ENCODE results near the gene RTN4RL2. TPM values are rescaled to one million over a fixed set of nuclear protein-coding genes. Genes with fewer than 3 reads are reported as not detected.

Gene RTN4RL2
- total and polyA plus RNA-seq, 4 experiments from 2014 or later: 0.17 to 0.40 TPM; not detected in 2

DNA sequence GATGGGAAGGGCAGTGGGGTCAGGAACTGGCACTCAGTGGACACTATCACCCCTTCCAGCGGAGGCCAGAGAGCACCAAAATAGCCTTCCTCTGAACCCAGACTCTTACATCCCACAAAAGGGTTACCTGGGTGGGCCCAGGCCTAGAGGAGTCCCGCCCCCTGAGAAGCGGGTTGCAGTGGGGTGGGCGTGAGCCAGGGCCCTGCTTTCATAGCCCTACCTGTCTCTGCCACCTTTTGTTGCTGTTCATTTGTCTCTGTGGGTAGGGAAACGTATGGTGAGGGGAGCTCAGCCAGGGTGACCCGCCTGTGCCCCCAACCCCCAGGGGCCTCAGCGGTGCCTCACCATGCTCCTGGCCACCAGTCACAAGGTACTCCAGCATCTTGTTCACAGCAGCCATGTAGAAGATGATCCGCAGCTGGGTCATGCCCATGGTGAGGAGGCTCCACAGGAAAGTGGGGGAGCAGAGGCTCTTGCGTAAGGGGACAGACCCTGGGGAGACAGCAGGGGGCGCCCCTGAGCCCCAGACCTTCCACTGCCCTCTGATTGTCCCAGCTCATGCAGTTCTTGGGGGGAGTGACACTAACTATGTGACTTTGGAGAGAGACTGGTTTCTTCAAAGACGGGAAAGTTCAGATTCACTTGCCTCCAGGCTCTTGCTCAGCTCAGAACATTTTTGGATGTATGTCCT, 31.2 kb downstream of the RTN4RL2 start:
- Histone ChIP-seq H3K4me1 (ENCODE audit: insufficient read depth, low read length) (no peaks in the 10 kb centered on the region), H3K27ac (ENCODE audit: low read depth, low read length) (no peak overlapping the region), H3K27me3 (ENCODE audit: insufficient read depth, low read length) (no peaks in the 10 kb centered on the region), H3K4me3 (ENCODE audit: low read length in 2 of 2) (no peak overlapping the region), H3K9me3 (ENCODE audit: control insufficient read depth in 1 of 2, low read length in 2 of 2) (no peaks in the 10 kb centered on the region), H3K36me3 (ENCODE audit: insufficient read depth, low read length) (peaks cover 3% of the 10 kb centered on the region)
- no peaks in the 10 kb centered on the region for H3K9me3 Mint-ChIP-seq
- H3K36me3 Mint-ChIP-seq: peaks cover 41 to 42% of the 10 kb centered on the region in 2 donors
- no peak overlapping the region for H3K4me3 Mint-ChIP-seq
- peak in 4 of 5 donors; percentile 30 to 43 (median 36) for DNase-seq
- no peaks in the 10 kb centered on the region for H3K27me3 Mint-ChIP-seq
- CTCF ChIA-PET (ENCODE audit: partially characterized antibody): interaction anchor here (0.6 to 27.6 kb wide), 14 partner anchors 9 to 309 kb away, joined by 3 to 848 read pairs (median 30); partner anchors contain the start of genes SLC43A1, SLC43A3, SMTNL1 and TIMM10
- intact Hi-C loops (cut with micrococcal nuclease): loop anchor here (5.0 kb wide), 1 partner anchor 34 kb away; no protein-coding TSS in a partner anchor
- H3K27ac Mint-ChIP-seq: no peak overlapping the region
- H3K4me1 Mint-ChIP-seq: no peaks in the 10 kb centered on the region
- POLR2A ChIA-PET (ENCODE audit: partially characterized antibody): interaction anchor here (0.6 kb wide), 2 partner anchors 23 to 129 kb away, joined by 3 read pairs; no protein-coding TSS in a partner anchor

DNA sequence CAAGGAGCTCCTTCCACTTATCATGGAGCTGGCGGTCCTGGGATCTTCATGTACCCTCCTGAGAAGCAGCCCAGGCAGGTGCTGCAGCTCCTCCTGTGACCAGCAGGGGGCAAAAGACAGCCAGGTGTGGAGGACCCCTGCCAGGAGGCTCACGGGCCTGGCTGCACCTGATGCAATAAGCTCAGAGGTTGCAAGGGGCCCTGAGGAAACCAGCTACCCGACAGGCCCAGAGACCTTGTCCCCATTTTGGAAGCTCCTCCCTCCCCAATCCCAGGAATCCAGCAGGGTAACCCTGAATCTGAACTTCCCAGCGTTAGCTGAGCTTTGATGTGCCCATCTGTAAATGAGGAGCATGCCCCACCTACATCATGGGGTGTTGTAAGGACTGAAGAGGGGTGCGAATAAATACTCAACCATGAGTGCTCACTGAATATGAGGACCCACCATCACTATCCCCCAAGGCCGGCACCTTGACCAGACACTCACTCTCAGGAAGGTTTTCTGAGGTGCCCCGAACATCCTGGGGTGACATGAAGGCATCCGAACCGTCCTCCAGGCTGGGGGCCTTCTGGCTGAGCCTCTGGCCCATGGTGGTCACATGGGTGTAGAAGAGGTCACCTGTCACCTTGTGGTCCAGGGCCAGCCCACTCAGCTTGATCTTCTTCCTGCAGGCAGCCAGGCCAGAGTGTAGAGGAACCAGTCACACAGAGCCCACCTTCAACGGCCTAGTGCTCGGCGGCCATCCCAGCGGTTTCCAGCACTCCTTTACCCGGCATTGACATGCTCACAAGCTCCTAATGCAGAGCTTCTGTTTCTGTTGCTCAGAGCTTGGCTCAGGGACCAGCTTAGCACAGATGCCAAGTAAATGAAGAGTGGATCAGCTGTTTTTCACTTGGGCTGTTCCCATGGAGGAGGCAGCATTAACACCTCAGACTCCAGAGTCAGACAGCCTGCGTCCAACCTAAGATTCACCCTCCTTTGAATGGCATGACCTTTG, 33.5 kb downstream of the RTN4RL2 start:
- H3K27me3 ChIP-seq (ENCODE audit: insufficient read depth, low read length): no peaks in the 10 kb centered on the region
- peak; percentile 64 to 74 (median 67) for DNase-seq
- no peak overlapping the region for H3K4me3 ChIP-seq (ENCODE audit: low read length in 2 of 2)
- no peak overlapping the region for H3K27ac ChIP-seq (ENCODE audit: low read depth, low read length)
- Mint-ChIP-seq H3K27me3 (no peaks in the 10 kb centered on the region), H3K4me3 (no peak overlapping the region), H3K9me3 (no peaks in the 10 kb centered on the region), H3K4me1 (no peaks in the 10 kb centered on the region), H3K27ac (no peak overlapping the region), H3K36me3 (peaks cover 30% of the 10 kb centered on the region in 2 donors)
- intact Hi-C loops (cut with micrococcal nuclease): loop anchor here (1.0 to 5.0 kb wide), 4 partner anchors 33 to 306 kb away; no protein-coding TSS in a partner anchor
- H3K9me3 ChIP-seq (ENCODE audit: control insufficient read depth in 1 of 2, low read length in 2 of 2): no peaks in the 10 kb centered on the region
- peaks cover 7% of the 10 kb centered on the region for H3K36me3 ChIP-seq (ENCODE audit: insufficient read depth, low read length)
- CTCF ChIA-PET (ENCODE audit: partially characterized antibody): interaction anchor here (0.6 to 27.6 kb wide), 73 partner anchors 8 to 1196 kb away, joined by 3 to 848 read pairs (median 4); partner anchors contain the start of genes MED19, P2RX3, RTN4RL2 and SELENOH
- POLR2A ChIA-PET (ENCODE audit: partially characterized antibody): interaction anchor here (0.8 to 3.3 kb wide), 10 partner anchors 10 to 218 kb away, joined by 3 to 30 read pairs (median 4); partner anchors contain the start of genes MED19, SLC43A1, TIMM10 and TMX2
- no peaks in the 10 kb centered on the region for H3K4me1 ChIP-seq (ENCODE audit: insufficient read depth, low read length)

DNA sequence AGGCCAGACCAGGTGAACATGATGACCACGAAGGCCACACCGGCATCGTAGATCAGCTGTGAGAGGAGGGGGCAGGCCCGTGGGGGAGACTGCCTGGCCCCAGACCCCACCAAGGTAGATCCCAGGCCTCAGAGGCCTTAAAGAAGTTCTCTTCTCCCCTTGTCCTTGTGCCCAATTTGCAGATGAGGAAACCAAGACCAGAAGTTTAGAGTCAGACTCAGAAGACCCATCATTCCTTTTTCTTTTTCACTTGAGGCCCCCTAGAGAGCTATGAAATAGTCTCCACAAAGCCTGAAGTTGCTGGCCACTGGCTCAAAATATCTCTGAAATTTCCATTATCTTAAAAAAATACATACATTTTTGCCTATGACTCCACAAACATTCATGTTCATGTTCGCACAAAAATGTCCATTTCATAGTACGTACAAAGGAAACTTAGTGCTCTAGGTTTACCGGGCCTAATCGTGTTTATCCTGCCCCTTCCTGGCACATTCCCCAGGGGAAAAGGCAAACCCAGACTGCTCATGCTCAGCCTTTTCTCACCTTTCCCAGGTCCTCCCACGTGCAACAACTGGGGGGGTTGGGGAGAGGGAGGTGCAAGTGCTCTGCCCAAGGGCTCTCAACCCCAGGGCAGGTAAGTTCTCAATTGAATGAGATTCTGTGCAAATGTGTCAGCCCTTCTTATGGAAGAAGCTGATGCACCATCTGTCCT, 35.9 kb downstream of the RTN4RL2 start:
- H3K4me3 Mint-ChIP-seq: no peak overlapping the region
- ChIA-PET CTCF (ENCODE audit: partially characterized antibody) (interaction anchor here (0.6 to 27.6 kb wide), 5 partner anchors 12 to 147 kb away, joined by 3 to 848 read pairs (median 5); partner anchors contain the start of genes SLC43A1, SMTNL1 and TIMM10), POLR2A (ENCODE audit: partially characterized antibody) (no interaction called here)
- H3K4me3 ChIP-seq (ENCODE audit: low read length in 2 of 2): no peak overlapping the region
- no peaks in the 10 kb centered on the region for H3K9me3 ChIP-seq (ENCODE audit: control insufficient read depth in 1 of 2, low read length in 2 of 2)
- intact Hi-C loops (cut with micrococcal nuclease): no loop called here
- H3K4me1 Mint-ChIP-seq: peaks cover 0 to 3% (median 0%) of the 10 kb centered on the region in 4 donors
- peaks cover 4% of the 10 kb centered on the region for H3K36me3 ChIP-seq (ENCODE audit: insufficient read depth, low read length)
- no peaks in the 10 kb centered on the region for H3K27me3 ChIP-seq (ENCODE audit: insufficient read depth, low read length)
- DNase-seq: no peak
- no peaks in the 10 kb centered on the region for H3K4me1 ChIP-seq (ENCODE audit: insufficient read depth, low read length)
- no peak overlapping the region for H3K27ac Mint-ChIP-seq
- H3K27me3 Mint-ChIP-seq: no peaks in the 10 kb centered on the region
- H3K36me3 Mint-ChIP-seq: peaks cover 19 to 23% of the 10 kb centered on the region in 2 donors
- H3K9me3 Mint-ChIP-seq: no peaks in the 10 kb centered on the region
- no peak overlapping the region for H3K27ac ChIP-seq (ENCODE audit: low read depth, low read length)

DNA sequence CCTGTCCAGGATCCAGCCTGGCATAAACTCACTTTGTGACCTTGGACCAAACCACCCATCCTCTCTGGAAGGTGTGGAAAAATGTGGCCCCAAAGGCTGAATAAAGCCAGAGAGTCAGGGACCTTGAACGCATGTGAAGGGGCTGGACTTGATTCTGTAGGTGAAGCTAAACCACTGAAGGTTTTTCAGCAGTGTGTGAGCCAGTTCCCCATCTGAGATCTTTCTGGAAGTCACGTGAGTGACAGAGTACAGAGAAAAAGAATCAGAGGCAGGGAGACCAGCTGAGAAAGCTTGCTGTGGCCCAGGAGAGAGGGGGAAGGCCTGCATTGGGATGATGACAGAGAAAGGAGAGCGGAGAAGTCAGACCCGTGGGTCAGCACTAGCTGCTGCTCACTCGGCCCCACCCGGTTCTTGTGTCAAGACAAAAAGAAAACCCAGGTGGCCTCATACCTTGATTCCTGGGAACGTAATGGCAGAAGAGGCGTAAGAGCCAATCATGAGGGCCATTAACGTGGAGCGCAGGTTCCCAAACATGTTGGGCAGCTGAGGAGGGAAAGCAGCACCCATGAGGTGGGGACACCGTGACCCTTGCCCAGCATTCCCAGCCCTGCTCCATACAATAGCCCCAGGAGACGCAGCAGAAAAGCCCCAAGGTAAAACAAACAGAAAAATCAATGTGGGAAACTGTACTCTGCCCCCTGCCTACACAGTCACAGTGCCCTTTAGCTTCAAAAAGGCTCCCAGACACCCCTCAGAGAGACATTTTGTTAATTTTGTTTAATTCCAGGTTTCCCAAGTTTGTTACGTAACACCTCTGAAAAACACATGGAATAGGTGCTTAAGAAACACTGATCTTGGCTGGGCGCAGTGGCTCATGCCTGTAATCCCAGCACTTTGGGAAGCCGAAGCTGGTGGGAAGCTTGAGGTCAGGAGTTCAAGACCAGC, 37.2 kb downstream of the RTN4RL2 start:
- Mint-ChIP-seq H3K27ac (peak overlapping the region in 1 of 7 donors; percentile 68), H3K4me3 (peak overlapping the region in 1 of 8 donors; percentile 13), H3K36me3 (peaks cover 19 to 21% of the 10 kb centered on the region in 2 donors), H3K27me3 (no peaks in the 10 kb centered on the region), H3K4me1 (peaks cover 0 to 3% (median 0%) of the 10 kb centered on the region in 4 donors), H3K9me3 (no peaks in the 10 kb centered on the region)
- H3K36me3 ChIP-seq (ENCODE audit: insufficient read depth, low read length): peaks cover 4% of the 10 kb centered on the region
- CTCF ChIA-PET (ENCODE audit: partially characterized antibody): interaction anchor here (1.2 to 27.6 kb wide), 3 partner anchors 14 to 38 kb away, joined by 3 to 848 read pairs (median 3); partner anchors contain the start of genes RTN4RL2, SLC43A1, SMTNL1 and TIMM10
- no peak overlapping the region for H3K27ac ChIP-seq (ENCODE audit: low read depth, low read length)
- DNase-seq: no peak
- intact Hi-C loops (cut with micrococcal nuclease): no loop called here
- no peak overlapping the region for H3K4me3 ChIP-seq (ENCODE audit: low read length in 2 of 2)
- H3K9me3 ChIP-seq (ENCODE audit: control insufficient read depth in 1 of 2, low read length in 2 of 2): no peaks in the 10 kb centered on the region
- H3K27me3 ChIP-seq (ENCODE audit: insufficient read depth, low read length): no peaks in the 10 kb centered on the region
- H3K4me1 ChIP-seq (ENCODE audit: insufficient read depth, low read length): no peaks in the 10 kb centered on the region
- POLR2A ChIA-PET (ENCODE audit: partially characterized antibody): no interaction called here

DNA sequence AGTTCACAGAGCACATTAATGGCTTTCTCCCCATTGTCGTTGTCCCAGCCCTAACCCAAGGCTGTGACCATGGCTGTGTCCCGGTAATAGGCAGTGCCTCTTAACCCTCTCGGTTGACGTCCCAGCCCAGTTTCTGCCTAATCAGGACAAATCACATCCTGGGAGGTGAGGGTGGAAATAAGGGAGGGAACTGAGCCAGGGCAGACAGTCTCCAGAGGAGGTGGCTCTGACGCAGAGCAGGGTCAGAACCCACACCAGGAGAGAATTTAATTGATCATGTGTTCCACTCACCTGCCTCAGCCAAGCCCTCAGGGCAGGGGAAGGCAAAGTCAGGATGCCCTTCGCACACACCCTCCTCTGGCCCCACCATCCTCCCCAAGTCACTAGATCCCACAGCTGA, 38.2 kb downstream of the RTN4RL2 start:
- Histone ChIP-seq H3K27ac (ENCODE audit: low read depth, low read length) (no peak overlapping the region), H3K4me1 (ENCODE audit: insufficient read depth, low read length) (no peaks in the 10 kb centered on the region), H3K27me3 (ENCODE audit: insufficient read depth, low read length) (no peaks in the 10 kb centered on the region), H3K9me3 (ENCODE audit: control insufficient read depth in 1 of 2, low read length in 2 of 2) (no peaks in the 10 kb centered on the region), H3K36me3 (ENCODE audit: insufficient read depth, low read length) (peaks cover 4% of the 10 kb centered on the region), H3K4me3 (ENCODE audit: low read length in 2 of 2) (no peak overlapping the region)
- Mint-ChIP-seq H3K4me3 (no peak overlapping the region), H3K36me3 (peaks cover 19 to 23% of the 10 kb centered on the region in 2 donors), H3K27me3 (no peaks in the 10 kb centered on the region), H3K4me1 (peaks cover 0 to 3% (median 0%) of the 10 kb centered on the region in 4 donors), H3K27ac (no peak overlapping the region), H3K9me3 (no peaks in the 10 kb centered on the region)
- no peak for DNase-seq
- POLR2A ChIA-PET (ENCODE audit: partially characterized antibody): no interaction called here
- CTCF ChIA-PET (ENCODE audit: partially characterized antibody): interaction anchor here (1.3 to 27.6 kb wide), 2 partner anchors 27 to 39 kb away, joined by 3 to 848 read pairs; partner anchors contain the start of genes RTN4RL2, SLC43A1, SMTNL1 and TIMM10
- intact Hi-C loops (cut with micrococcal nuclease): no loop called here
